HEK293 (cell line): ENCODE data around the gene HEBP1.

Experiments
- BCL11A ChIP-seq: fragments of 450-650 bp; formaldehyde crosslinking; IDR thresholded peaks from 2 replicates; pipeline ENCODE4 v1.5.1; 2016; ENCODE audit warnings: low read depth, missing biosample characterization, missing genetic modification characterization
- CTCF ChIP-seq: fragments of 450-650 bp; formaldehyde crosslinking; IDR thresholded peaks from 2 replicates; pipeline ENCODE4 v1.5.1; 2016; ENCODE audit warnings: missing biosample characterization, missing genetic modification characterization
- REST ChIP-seq: fragments of 450-650 bp; formaldehyde crosslinking; IDR thresholded peaks from 2 replicates; pipeline ENCODE4 v1.5.1; 2016; ENCODE audit warnings: missing biosample characterization, missing genetic modification characterization
- ZBTB1 ChIP-seq: fragments of 450-650 bp; formaldehyde crosslinking; IDR thresholded peaks from 2 replicates; pipeline ENCODE4 v1.5.1; 2016; ENCODE audit warnings: missing biosample characterization, missing genetic modification characterization
- ZNF302 ChIP-seq: fragments of 450-650 bp; formaldehyde crosslinking; IDR thresholded peaks from 2 replicates; pipeline ENCODE4 v1.5.1; 2016; ENCODE audit warnings: missing biosample characterization, missing genetic modification characterization, low read depth
- ZNF335 ChIP-seq: fragments of 450-650 bp; formaldehyde crosslinking; conservative IDR thresholded peaks from 2 replicates; pipeline ENCODE4 v1.5.1; 2016; ENCODE audit warnings: missing biosample characterization, missing genetic modification characterization
- ZNF549 ChIP-seq: fragments of 450-650 bp; IDR thresholded peaks from 2 replicates; pipeline ENCODE4 v1.5.1; 2018; ENCODE audit warnings: missing biosample characterization, missing genetic modification characterization, mild to moderate bottlenecking, inconsistent platforms, moderate library complexity
- ZNF664 ChIP-seq: fragments of 450-650 bp; formaldehyde crosslinking; IDR thresholded peaks from 2 replicates; pipeline ENCODE4 v1.5.1; 2016; ENCODE audit warnings: missing biosample characterization, missing genetic modification characterization

- TF ChIP-seq ZNF664 (no peak), ZNF302 (tag by site-specific recombination) (no peak), REST (no peak), BCL11A (no peak), CTCF (no peak), ZNF335 (tag by site-specific recombination) (peak; percentile 37), ZBTB1 (no peak), ZNF549 (tag by site-specific recombination) (no peak)
Measured at GRCh38 chr12:13002301-13003097, 2.4 kb upstream of the HEBP1 start.
